ENCODE measurements around the gene CDON.
"Not testable (repeated sequence)": the region's sequence is repeated elsewhere in the genome, so short reads cannot be mapped to it uniquely, and the experiment has no call there.

CDON gene

GRCh38 chr11:125994509-125994908 lies 68.2 kb downstream of the CDON start:
- DNase-seq: no peak

GRCh38 chr11:125992893-125993292 lies 69.8 kb downstream of the CDON start:
- DNase-seq: no peak

- DNase-seq: peak in 2 of 51 donors; percentile 2 to 18
These were observed 72.4 kb downstream of the CDON start for GRCh38 chr11:125990244-125990643.

- no peak for DNase-seq
These were observed 75.5 kb downstream of the CDON start for GRCh38 chr11:125987066-125987641.

GRCh38 chr11:125985956-125986355 lies 76.7 kb downstream of the CDON start:
- DNase-seq: not testable (repeated sequence)

GRCh38 chr11:125982348-125982730 lies 80.3 kb downstream of the CDON start:
- DNase-seq: no peak

GRCh38 chr11:125980436-125980835 lies 82.2 kb downstream of the CDON start:
- no peak for DNase-seq

- no peak for DNase-seq
These were observed 83.2 kb downstream of the CDON start for GRCh38 chr11:125979511-125979910.

GRCh38 chr11:125978778-125979407 lies 83.8 kb downstream of the CDON start:
- no peak for DNase-seq

- DNase-seq: no peak
These were observed 84.4 kb downstream of the CDON start for GRCh38 chr11:125978181-125978716.

- no peak for DNase-seq
These were observed 85.3 kb downstream of the CDON start for GRCh38 chr11:125977333-125977732.

- no peak for DNase-seq
These were observed 86.5 kb downstream of the CDON start for GRCh38 chr11:125976156-125976555.

GRCh38 chr11:125975634-125976033 lies 87.0 kb downstream of the CDON start:
- no peak for DNase-seq

GRCh38 chr11:125974284-125974683 lies 88.4 kb downstream of the CDON start:
- no peak for DNase-seq

- DNase-seq: no peak
These were observed 91.0 kb downstream of the CDON start for GRCh38 chr11:125971618-125972017.

GRCh38 chr11:125968354-125968753 lies 94.3 kb downstream of the CDON start:
- DNase-seq: no peak

GRCh38 chr11:125967515-125967914 lies 95.2 kb downstream of the CDON start:
- DNase-seq: no peak

GRCh38 chr11:125960771-125961170 lies 101.9 kb downstream of the CDON start:
- DNase-seq: no peak

GRCh38 chr11:125959931-125960330 lies 102.7 kb downstream of the CDON start:
- DNase-seq: no peak

GRCh38 chr11:125959511-125959910 lies 103.2 kb downstream of the CDON start:
- DNase-seq: no peak

GRCh38 chr11:125958872-125959400 lies 103.7 kb downstream of the CDON start:
- no peak for DNase-seq

- no peak for DNase-seq
These were observed 104.9 kb downstream of the CDON start for GRCh38 chr11:125957618-125958332.

All from hypothalamus (tissue), 51 donors.